Measurements from ENCODE around the gene LRBA.

DNA sequence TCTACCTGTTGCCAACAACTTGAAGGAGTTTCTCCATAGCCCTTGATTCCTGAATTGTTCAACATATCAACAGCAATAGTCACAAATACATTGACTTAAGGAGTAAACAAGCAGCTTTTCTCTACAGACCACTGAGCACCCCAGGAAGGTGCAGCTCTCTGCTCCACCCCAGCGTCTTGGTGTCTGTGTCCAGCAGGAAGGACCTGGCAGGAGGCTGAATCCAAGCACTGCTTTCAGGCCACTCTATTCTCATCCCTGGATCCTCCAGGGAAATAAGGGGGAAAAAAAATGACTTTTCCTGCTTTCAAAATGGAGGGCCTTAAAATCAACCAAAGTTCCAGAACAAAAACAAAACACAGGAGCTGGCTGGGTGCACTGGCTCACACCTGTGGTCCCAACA lies 593.5 kb downstream of the LRBA start:
- TF ChIP-seq EGR1 (IDR thresholded peaks at IDR 0.05; ENCODE audit: low read depth in 2 of 2) = no peak
- TF ChIP-seq, protein P1, sequence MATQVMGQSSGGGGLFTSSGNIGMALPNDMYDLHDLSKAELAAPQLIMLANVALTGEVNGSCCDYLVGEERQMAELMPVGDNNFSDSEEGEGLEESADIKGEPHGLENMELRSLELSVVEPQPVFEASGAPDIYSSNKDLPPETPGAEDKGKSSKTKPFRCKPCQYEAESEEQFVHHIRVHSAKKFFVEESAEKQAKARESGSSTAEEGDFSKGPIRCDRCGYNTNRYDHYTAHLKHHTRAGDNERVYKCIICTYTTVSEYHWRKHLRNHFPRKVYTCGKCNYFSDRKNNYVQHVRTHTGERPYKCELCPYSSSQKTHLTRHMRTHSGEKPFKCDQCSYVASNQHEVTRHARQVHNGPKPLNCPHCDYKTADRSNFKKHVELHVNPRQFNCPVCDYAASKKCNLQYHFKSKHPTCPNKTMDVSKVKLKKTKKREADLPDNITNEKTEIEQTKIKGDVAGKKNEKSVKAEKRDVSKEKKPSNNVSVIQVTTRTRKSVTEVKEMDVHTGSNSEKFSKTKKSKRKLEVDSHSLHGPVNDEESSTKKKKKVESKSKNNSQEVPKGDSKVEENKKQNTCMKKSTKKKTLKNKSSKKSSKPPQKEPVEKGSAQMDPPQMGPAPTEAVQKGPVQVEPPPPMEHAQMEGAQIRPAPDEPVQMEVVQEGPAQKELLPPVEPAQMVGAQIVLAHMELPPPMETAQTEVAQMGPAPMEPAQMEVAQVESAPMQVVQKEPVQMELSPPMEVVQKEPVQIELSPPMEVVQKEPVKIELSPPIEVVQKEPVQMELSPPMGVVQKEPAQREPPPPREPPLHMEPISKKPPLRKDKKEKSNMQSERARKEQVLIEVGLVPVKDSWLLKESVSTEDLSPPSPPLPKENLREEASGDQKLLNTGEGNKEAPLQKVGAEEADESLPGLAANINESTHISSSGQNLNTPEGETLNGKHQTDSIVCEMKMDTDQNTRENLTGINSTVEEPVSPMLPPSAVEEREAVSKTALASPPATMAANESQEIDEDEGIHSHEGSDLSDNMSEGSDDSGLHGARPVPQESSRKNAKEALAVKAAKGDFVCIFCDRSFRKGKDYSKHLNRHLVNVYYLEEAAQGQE (IDR thresholded peaks at IDR 0.05) = no peak
- no peak for TF ChIP-seq RAD21 (IDR thresholded peaks at IDR 0.05)
- TF ChIP-seq, protein P2, sequence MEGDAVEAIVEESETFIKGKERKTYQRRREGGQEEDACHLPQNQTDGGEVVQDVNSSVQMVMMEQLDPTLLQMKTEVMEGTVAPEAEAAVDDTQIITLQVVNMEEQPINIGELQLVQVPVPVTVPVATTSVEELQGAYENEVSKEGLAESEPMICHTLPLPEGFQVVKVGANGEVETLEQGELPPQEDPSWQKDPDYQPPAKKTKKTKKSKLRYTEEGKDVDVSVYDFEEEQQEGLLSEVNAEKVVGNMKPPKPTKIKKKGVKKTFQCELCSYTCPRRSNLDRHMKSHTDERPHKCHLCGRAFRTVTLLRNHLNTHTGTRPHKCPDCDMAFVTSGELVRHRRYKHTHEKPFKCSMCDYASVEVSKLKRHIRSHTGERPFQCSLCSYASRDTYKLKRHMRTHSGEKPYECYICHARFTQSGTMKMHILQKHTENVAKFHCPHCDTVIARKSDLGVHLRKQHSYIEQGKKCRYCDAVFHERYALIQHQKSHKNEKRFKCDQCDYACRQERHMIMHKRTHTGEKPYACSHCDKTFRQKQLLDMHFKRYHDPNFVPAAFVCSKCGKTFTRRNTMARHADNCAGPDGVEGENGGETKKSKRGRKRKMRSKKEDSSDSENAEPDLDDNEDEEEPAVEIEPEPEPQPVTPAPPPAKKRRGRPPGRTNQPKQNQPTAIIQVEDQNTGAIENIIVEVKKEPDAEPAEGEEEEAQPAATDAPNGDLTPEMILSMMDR (IDR thresholded peaks at IDR 0.05; ENCODE audit: low read depth, low read length, missing input control) = no peak
- no peak for TF ChIP-seq GABPA (IDR thresholded peaks at IDR 0.05 in 1 of 2, conservative IDR thresholded peaks at IDR 0.05 in 1 of 2)
- no peak for TF ChIP-seq YY1 (IDR thresholded peaks at IDR 0.05)
- no peak for TF ChIP-seq SP1 (IDR thresholded peaks at IDR 0.05)
- no peak for TF ChIP-seq ATF3 (IDR thresholded peaks at IDR 0.05)
- no peak for TF ChIP-seq JUND (IDR thresholded peaks at IDR 0.05)

Measured in liver (tissue), 3 donors.